ENCODE results near the gene USP25. TPM values are rescaled to one million over a fixed set of nuclear protein-coding genes. Genes with fewer than 3 reads are reported as not detected.

USP25 gene
- total RNA-seq, 1 experiment from 2014 or later: 26.1 TPM

DNA sequence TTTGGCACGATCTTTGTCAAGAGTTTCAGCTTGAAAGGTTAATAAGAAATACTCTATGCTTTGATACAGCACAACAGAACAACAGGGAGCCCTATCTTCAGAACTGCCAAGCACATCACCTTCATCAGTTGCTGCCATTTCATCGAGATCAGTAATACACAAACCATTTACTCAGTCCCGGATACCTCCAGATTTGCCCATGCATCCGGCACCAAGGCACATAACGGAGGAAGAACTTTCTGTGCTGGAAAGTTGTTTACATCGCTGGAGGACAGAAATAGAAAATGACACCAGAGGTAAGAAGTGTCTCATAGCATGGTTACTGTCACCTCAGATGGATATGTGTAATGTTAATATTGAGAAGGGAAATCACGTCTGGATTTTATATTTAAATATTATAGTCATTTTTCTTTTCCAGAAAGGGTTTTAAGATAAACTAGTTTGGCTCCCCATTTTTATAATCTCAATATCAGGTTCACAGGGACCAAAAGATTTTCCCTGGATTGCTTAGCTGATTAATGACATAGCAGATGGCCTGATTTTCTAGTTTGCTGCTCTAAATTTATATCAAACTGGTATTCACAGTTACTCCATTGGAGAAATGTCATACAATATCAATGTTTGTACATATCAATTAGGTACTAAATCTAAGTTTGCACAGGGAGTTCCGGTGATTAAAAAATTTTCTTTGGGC lies 97.3 kb downstream of the USP25 start:
- peaks cover 6% of the 10 kb centered on the region for H3K36me3 ChIP-seq (ENCODE audit: control insufficient read depth, insufficient read depth, low read length)
- no peak overlapping the region for H3K4me3 ChIP-seq (ENCODE audit: low read depth in 2 of 2, low read length in 2 of 2)
- CTCF ChIA-PET: no interaction called here
- H3K27me3 ChIP-seq (ENCODE audit: control insufficient read depth, insufficient read depth, low read length): no peaks in the 10 kb centered on the region
- POLR2A ChIA-PET: no interaction called here
- in situ Hi-C loops (cut with HindIII; ENCODE audit: low pct_unique_long_range_greater_than_20kb, low sequenced_read_pairs) (no loop called here), intact Hi-C loops (cut with micrococcal nuclease; ENCODE audit: unreplicated experiment) (loop anchor here (10.0 kb wide), 1 partner anchor 92 kb away; no protein-coding TSS in a partner anchor)
- no peak overlapping the region for H3K27ac ChIP-seq (ENCODE audit: low read length)
- DNase-seq (ENCODE audit: low read depth, low spot score) (no peak), ATAC-seq (no peak)
- no peaks in the 10 kb centered on the region for H3K4me1 ChIP-seq (ENCODE audit: control insufficient read depth, insufficient read depth, low read length)
- no TSS peak for BruUV-seq (replicated peaks)
- TF ChIP-seq REST (IDR thresholded peaks at IDR 0.05; ENCODE audit: insufficient read depth in 1 of 2, low read depth in 2 of 2, low read length in 1 of 2) (no peak), POLR2AphosphoS5 (IDR thresholded peaks at IDR 0.05; ENCODE audit: low read depth, low read length) (no peak), SIN3A (IDR thresholded peaks at IDR 0.05; ENCODE audit: borderline replicate concordance, insufficient read depth, low read depth, low read length) (no peak), TCF7L2 (IDR thresholded peaks at IDR 0.05; ENCODE audit: low read depth, low read length) (no peak)
- TF ChIP-seq, protein P1, sequence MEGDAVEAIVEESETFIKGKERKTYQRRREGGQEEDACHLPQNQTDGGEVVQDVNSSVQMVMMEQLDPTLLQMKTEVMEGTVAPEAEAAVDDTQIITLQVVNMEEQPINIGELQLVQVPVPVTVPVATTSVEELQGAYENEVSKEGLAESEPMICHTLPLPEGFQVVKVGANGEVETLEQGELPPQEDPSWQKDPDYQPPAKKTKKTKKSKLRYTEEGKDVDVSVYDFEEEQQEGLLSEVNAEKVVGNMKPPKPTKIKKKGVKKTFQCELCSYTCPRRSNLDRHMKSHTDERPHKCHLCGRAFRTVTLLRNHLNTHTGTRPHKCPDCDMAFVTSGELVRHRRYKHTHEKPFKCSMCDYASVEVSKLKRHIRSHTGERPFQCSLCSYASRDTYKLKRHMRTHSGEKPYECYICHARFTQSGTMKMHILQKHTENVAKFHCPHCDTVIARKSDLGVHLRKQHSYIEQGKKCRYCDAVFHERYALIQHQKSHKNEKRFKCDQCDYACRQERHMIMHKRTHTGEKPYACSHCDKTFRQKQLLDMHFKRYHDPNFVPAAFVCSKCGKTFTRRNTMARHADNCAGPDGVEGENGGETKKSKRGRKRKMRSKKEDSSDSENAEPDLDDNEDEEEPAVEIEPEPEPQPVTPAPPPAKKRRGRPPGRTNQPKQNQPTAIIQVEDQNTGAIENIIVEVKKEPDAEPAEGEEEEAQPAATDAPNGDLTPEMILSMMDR (IDR thresholded peaks at IDR 0.05): no peak
- no peaks in the 10 kb centered on the region for H3K9me3 ChIP-seq (ENCODE audit: control insufficient read depth, insufficient read depth, low read depth, low read length)

- Histone ChIP-seq H3K27me3 (ENCODE audit: control insufficient read depth, insufficient read depth, low read length) (no peaks in the 10 kb centered on the region), H3K36me3 (ENCODE audit: control insufficient read depth, insufficient read depth, low read length) (peaks cover 3% of the 10 kb centered on the region), H3K4me1 (ENCODE audit: control insufficient read depth, insufficient read depth, low read length) (no peaks in the 10 kb centered on the region), H3K27ac (ENCODE audit: low read length) (no peak overlapping the region), H3K9me3 (ENCODE audit: control insufficient read depth, insufficient read depth, low read depth, low read length) (no peaks in the 10 kb centered on the region), H3K4me3 (ENCODE audit: low read depth in 2 of 2, low read length in 2 of 2) (no peak overlapping the region)
- no TSS peak for BruUV-seq (replicated peaks)
- intact Hi-C loops (cut with micrococcal nuclease; ENCODE audit: unreplicated experiment) (no loop called here), in situ Hi-C loops (cut with HindIII; ENCODE audit: low pct_unique_long_range_greater_than_20kb, low sequenced_read_pairs) (no loop called here)
- TF ChIP-seq REST (IDR thresholded peaks at IDR 0.05; ENCODE audit: insufficient read depth in 1 of 2, low read depth in 2 of 2, low read length in 1 of 2): no peak
- TF ChIP-seq, protein P1 (IDR thresholded peaks at IDR 0.05): no peak
- no peak for TF ChIP-seq SIN3A (IDR thresholded peaks at IDR 0.05; ENCODE audit: borderline replicate concordance, insufficient read depth, low read depth, low read length)
- no peak for TF ChIP-seq POLR2AphosphoS5 (IDR thresholded peaks at IDR 0.05; ENCODE audit: low read depth, low read length)
- TF ChIP-seq TCF7L2 (IDR thresholded peaks at IDR 0.05; ENCODE audit: low read depth, low read length): no peak
- ChIA-PET CTCF (no interaction called here), POLR2A (no interaction called here)
- no peak for DNase-seq (ENCODE audit: low read depth, low spot score)
- no peak for ATAC-seq
Measured at GRCh38 chr21:15831497-15831896, 101.7 kb downstream of the USP25 start.

Data from Panc1 (cell line).